ENCODE measurements around the gene TMEM202. TPM values are rescaled to one million over a fixed set of nuclear protein-coding genes. Genes with fewer than 3 reads are reported as not detected.
A peak's percentile ranks its signal among the peaks of the same experiment; 100 is the strongest.
"Not testable (repeated sequence)": the region's sequence is repeated elsewhere in the genome, so short reads cannot be mapped to it uniquely, and the experiment has no call there.

TMEM202 gene
- total and polyA plus RNA-seq, 2 experiments from 2014 or later, result not detected

DNA sequence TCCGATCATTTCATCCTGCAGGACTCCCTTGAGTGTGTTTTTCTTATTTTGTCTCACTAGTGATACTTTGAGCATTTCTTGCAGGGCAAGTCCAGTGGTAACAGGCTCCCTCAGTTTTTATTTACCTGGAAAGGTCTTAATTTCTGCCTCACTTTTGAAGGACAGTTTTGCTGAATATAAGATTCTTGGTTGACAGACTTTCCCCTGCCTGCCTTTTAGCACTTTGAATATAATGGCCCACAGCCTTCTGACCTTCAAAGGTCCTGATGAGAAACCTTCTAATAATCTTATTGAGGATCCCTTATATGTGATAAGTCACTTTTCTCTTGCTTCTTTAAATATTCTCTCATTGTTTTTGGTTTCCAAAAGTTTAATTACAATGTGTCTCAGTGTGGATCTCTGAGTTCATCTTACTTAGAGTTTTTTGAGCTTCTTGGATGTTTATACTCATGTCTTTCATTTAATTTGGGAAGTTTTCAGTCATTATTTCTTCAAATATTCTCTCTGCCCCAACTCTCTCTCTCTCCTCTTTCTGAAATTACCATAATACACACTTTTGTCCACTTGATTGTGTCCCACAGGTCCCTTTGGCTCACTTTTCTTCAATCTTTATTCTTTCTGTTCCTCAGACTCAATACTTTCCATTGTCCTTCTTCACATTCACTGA is 39.7 kb downstream of the TMEM202 start:
- Histone ChIP-seq H3K9me3 (ENCODE audit: low read depth) (no peaks in the 10 kb centered on the region), H3K4me1 (ENCODE audit: low read depth) (no peaks in the 10 kb centered on the region), H3K27me3 (no peaks in the 10 kb centered on the region), H3K4me3 (no peak overlapping the region), H3K27ac (no peak overlapping the region), H3K36me3 (no peaks in the 10 kb centered on the region)
- DNase-seq (ENCODE audit: low read depth in 1 of 2, low spot score in 1 of 2), result no peak
- TF ChIP-seq, protein P1, sequence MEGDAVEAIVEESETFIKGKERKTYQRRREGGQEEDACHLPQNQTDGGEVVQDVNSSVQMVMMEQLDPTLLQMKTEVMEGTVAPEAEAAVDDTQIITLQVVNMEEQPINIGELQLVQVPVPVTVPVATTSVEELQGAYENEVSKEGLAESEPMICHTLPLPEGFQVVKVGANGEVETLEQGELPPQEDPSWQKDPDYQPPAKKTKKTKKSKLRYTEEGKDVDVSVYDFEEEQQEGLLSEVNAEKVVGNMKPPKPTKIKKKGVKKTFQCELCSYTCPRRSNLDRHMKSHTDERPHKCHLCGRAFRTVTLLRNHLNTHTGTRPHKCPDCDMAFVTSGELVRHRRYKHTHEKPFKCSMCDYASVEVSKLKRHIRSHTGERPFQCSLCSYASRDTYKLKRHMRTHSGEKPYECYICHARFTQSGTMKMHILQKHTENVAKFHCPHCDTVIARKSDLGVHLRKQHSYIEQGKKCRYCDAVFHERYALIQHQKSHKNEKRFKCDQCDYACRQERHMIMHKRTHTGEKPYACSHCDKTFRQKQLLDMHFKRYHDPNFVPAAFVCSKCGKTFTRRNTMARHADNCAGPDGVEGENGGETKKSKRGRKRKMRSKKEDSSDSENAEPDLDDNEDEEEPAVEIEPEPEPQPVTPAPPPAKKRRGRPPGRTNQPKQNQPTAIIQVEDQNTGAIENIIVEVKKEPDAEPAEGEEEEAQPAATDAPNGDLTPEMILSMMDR (IDR thresholded peaks at IDR 0.05; ENCODE audit: low read depth, low read length), result no peak

- not testable (repeated sequence) for H3K4me1 ChIP-seq (ENCODE audit: low read depth); DNase-seq (ENCODE audit: low read depth in 1 of 2, low spot score in 1 of 2); H3K4me3 ChIP-seq; H3K27ac ChIP-seq; H3K27me3 ChIP-seq; H3K9me3 ChIP-seq (ENCODE audit: low read depth); H3K36me3 ChIP-seq
Observed at GRCh38 chr15:72442848-72443247, 44.7 kb downstream of the TMEM202 start.

DNA sequence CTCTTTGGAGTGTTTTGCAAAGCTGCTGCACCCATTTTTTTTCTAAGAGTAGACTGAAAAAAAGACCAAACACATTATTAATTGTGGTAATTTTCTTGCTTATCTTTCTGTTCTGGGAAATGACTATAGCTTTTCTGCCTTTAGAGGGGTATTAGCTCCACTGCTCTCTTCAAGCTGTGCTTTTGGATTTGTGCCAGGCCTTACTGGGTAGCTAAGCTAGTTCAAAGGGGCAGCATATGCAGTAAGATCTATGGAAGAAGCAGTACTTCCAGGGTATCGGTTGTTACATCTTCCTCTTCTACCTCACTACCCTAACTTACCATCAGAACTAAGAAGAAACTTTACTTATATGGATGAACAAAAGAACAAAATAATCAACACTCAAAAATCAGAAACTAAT is 47.3 kb downstream of the TMEM202 start:
- Histone ChIP-seq H3K4me3 (no peak overlapping the region), H3K27ac (no peak overlapping the region), H3K4me1 (ENCODE audit: low read depth) (no peaks in the 10 kb centered on the region), H3K36me3 (no peaks in the 10 kb centered on the region), H3K27me3 (no peaks in the 10 kb centered on the region), H3K9me3 (ENCODE audit: low read depth) (no peaks in the 10 kb centered on the region)
- TF ChIP-seq, protein P1 (IDR thresholded peaks at IDR 0.05; ENCODE audit: low read depth, low read length), result no peak
- DNase-seq (ENCODE audit: low read depth in 1 of 2, low spot score in 1 of 2), result peak; percentile 1 to 15

DNA sequence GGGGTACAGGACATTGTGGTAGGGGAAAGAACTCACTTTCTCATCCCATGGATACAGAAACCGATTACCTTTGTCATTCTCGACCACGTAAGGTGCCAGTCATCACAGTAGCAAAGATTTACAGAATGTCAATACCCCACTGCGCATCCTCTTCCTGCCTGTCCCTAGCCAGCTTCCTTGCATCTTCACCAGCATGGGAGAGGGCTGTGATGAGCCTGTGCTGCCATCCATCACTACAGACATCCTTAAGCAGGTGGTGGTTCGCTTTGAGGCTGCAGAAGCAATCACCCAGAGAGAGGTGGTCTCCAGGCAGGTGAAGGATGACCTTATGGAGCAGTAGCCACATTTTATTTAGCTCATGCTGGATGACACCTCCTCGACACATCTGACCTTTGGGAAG is 52.7 kb downstream of the TMEM202 start:
- Histone ChIP-seq H3K4me3 (no peak overlapping the region), H3K4me1 (ENCODE audit: low read depth) (no peaks in the 10 kb centered on the region), H3K27ac (no peak overlapping the region), H3K36me3 (no peaks in the 10 kb centered on the region), H3K27me3 (peaks cover 3% of the 10 kb centered on the region), H3K9me3 (ENCODE audit: low read depth) (no peaks in the 10 kb centered on the region)
- TF ChIP-seq, protein P1 (IDR thresholded peaks at IDR 0.05; ENCODE audit: low read depth, low read length), result no peak
- no peak for DNase-seq (ENCODE audit: low read depth in 1 of 2, low spot score in 1 of 2)

DNA sequence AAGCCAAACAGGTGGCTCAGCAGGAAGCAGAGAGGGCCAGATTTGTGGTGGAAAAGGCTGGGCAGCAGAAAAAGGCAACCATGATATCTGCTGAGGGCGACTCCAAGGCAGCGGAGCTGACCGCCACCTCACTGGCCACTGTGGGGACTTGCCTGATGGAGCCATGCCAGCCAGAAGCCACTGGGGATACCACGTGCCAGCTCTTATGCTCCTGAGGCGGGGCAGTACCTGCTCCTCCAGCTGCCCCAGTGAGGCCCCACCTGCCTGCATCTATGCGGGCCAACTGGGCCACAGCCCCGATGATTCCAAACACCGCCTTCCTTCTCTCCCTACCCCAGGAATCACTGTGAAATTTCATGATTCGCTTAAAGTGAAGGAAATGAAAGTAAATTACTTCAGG is 53.1 kb downstream of the TMEM202 start:
- Histone ChIP-seq H3K9me3 (ENCODE audit: low read depth) (no peaks in the 10 kb centered on the region), H3K27me3 (peaks cover 3% of the 10 kb centered on the region), H3K4me1 (ENCODE audit: low read depth) (no peaks in the 10 kb centered on the region), H3K27ac (no peak overlapping the region), H3K36me3 (no peaks in the 10 kb centered on the region), H3K4me3 (no peak overlapping the region)
- DNase-seq (ENCODE audit: low read depth in 1 of 2, low spot score in 1 of 2), result no peak
- TF ChIP-seq, protein P1 (IDR thresholded peaks at IDR 0.05; ENCODE audit: low read depth, low read length), result no peak

- H3K9me3 ChIP-seq (ENCODE audit: low read depth), result no peaks in the 10 kb centered on the region
- no peak for DNase-seq (ENCODE audit: low read depth in 1 of 2, low spot score in 1 of 2)
- TF ChIP-seq, protein P1 (IDR thresholded peaks at IDR 0.05; ENCODE audit: low read depth, low read length), result no peak
- peaks cover 3% of the 10 kb centered on the region for H3K27me3 ChIP-seq
- no peaks in the 10 kb centered on the region for H3K36me3 ChIP-seq
- H3K27ac ChIP-seq, result no peak overlapping the region
- no peak overlapping the region for H3K4me3 ChIP-seq
- no peaks in the 10 kb centered on the region for H3K4me1 ChIP-seq (ENCODE audit: low read depth)
Observed at GRCh38 chr15:72456684-72457083, 58.6 kb downstream of the TMEM202 start.

Other genes with a start within 250 kb of the TMEM202 start
- gene GRAMD2A, start 200.5 kb upstream of the TMEM202 start, total RNA-seq, result 0.24 and 0.67 TPM in 2 replicates
- gene GRAMD2A, start 200.5 kb upstream of the TMEM202 start, polyA plus RNA-seq, result not detected in 2 replicates
- 1,894 and 2,333 TPM in 2 replicates for gene PKM, start 167.1 kb upstream of the TMEM202 start, total RNA-seq
- gene PKM, start 167.1 kb upstream of the TMEM202 start, polyA plus RNA-seq, result 2,112 and 2,578 TPM in 2 replicates
- gene PARP6, start 125.8 kb upstream of the TMEM202 start, total RNA-seq, result 41.5 and 41.9 TPM in 2 replicates
- gene PARP6, start 125.8 kb upstream of the TMEM202 start, polyA plus RNA-seq, result 65.1 and 72.8 TPM in 2 replicates
- gene CELF6, start 78.1 kb upstream of the TMEM202 start, total RNA-seq, result 1.3 and 2.5 TPM in 2 replicates
- 0.76 and 0.77 TPM in 2 replicates for gene CELF6, start 78.1 kb upstream of the TMEM202 start, polyA plus RNA-seq
- 49.5 and 63.5 TPM in 2 replicates for gene HEXA, start 22.3 kb upstream of the TMEM202 start, total RNA-seq
- 108 and 155 TPM in 2 replicates for gene HEXA, start 22.3 kb upstream of the TMEM202 start, polyA plus RNA-seq
- gene ARIH1, start 76.0 kb downstream of the TMEM202 start, total RNA-seq, result 35.5 and 93.1 TPM in 2 replicates
- gene ARIH1, start 76.0 kb downstream of the TMEM202 start, polyA plus RNA-seq, result 132 and 163 TPM in 2 replicates

Data from cardiac muscle cell (in vitro differentiated cells and primary cell).